ENCODE measurements around the gene SERPINB6. TPM values are rescaled to one million over a fixed set of nuclear protein-coding genes. Genes with fewer than 3 reads are reported as not detected.

Gene SERPINB6
- total and polyA plus RNA-seq, 9 of the 15 experiments (the other 6 are each of a cell fraction or from before 2014, with no cell fraction given) = 86.6 to 211 (median 143) TPM

GRCh38 chr6:2937627-2938003 lies 33.8 kb downstream of the SERPINB6 start:
- Histone ChIP-seq H3K9ac (ENCODE audit: insufficient read depth in 1 of 2, low read depth in 2 of 2, low read length in 2 of 2) (no peak overlapping the region), H3K4me1 (replicated peaks in 1 of 2; ENCODE audit: control insufficient read depth in 2 of 2, insufficient read depth in 2 of 2, low read length in 2 of 2) (peaks cover 14 to 22% of the 10 kb centered on the region in 2 experiments; a peak in 4 of 5 replicates), H3K27ac (ENCODE audit: extremely low read depth, low read depth, low read length) (no peak overlapping the region), H4K20me1 (replicated peaks; ENCODE audit: control insufficient read depth, insufficient read depth, low read length) (no peaks in the 10 kb centered on the region), H3K4me2 (ENCODE audit: insufficient read depth, low read length) (no peak overlapping the region), H2AFZ (ENCODE audit: low read depth, low read length) (no peak overlapping the region), H3K36me3 (ENCODE audit: control insufficient read depth, insufficient read depth, low read length) (no peaks in the 10 kb centered on the region), H3K4me3 (no peak overlapping the region), H3K27me3 (ENCODE audit: control insufficient read depth in 2 of 2, insufficient read depth in 2 of 2, low read length in 2 of 2) (no peaks in the 10 kb centered on the region), H3K9me3 (replicated peaks; ENCODE audit: control insufficient read depth, insufficient read depth, low read depth, low read length) (0 out of 2 replicates have a peak, but pooled peaks cover 2% of the 10 kb centered on the region), H3K79me2 (ENCODE audit: control insufficient read depth, insufficient read depth, low read length) (no peaks in the 10 kb centered on the region), H3K9me1 (ENCODE audit: control insufficient read depth, insufficient read depth, low read length) (no peaks in the 10 kb centered on the region)
- TF ChIP-seq KAT7 (CRISPR knock-in tag; IDR thresholded peaks at IDR 0.05; ENCODE audit: borderline replicate concordance) (no peak), GTF3C2 (IDR thresholded peaks at IDR 0.05; ENCODE audit: borderline replicate concordance, extremely low read depth, insufficient read length) (no peak), ZFX (CRISPR knock-in tag; IDR thresholded peaks at IDR 0.05) (no peak), ARID3B (CRISPR knock-in tag; IDR thresholded peaks at IDR 0.05; ENCODE audit: borderline replicate concordance) (no peak), PRPF4 (IDR thresholded peaks at IDR 0.05; ENCODE audit: insufficient read depth, low read depth, low read length, poor library complexity, severe bottlenecking) (no peak), MXD1 (CRISPR knock-in tag; IDR thresholded peaks at IDR 0.05; ENCODE audit: borderline replicate concordance, poor library complexity, severe bottlenecking) (no peak)
- intact Hi-C loops (cut with micrococcal nuclease) = no loop called here
- ATAC-seq (no peak), DNase-seq (ENCODE audit: extremely low read depth in 1 of 4, low spot score in 3 of 4) (no peak), FAIRE-seq (no peak)
- in situ Hi-C loops (cut with MboI) = no loop called here
- CTCF ChIA-PET (ENCODE audit: low intra/inter-chr PET ratio) = interaction anchor here (0.7 kb wide), 1 partner anchor 15 kb away, joined by 3 read pairs; no protein-coding TSS in a partner anchor
- POLR2A ChIA-PET = no interaction called here
- WGBS (ENCODE audit: insufficient coverage, low coverage, missing lambda C conversion rate) = 67% methylated on average over 3 of the region's 3 CpGs
- BruUV-seq (replicated peaks) = no TSS peak

Data from K562 (cell line).